ENCODE data around the gene CPED1.
A peak's percentile ranks its signal among the peaks of the same experiment; 100 is the strongest.

Gene CPED1

DNA sequence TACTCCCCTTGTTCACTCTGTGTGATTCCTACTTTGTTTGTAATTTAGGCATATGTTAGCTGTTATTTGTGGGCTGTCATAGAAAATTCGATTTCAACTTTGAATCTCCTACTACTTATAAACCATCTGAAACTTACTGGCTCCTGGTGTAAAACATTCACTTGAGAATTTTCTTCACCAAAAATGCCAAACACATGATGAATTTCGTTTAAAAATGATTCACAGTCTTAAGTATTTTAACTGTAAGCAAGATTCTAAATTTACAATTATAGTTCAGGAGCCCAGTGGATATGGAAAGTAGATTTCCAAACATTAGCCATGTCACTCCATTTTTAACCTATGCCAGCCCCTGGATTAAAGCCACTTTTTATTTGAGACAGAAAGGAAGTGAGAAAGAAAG is 3.1 kb downstream of the CPED1 start:
- TF ChIP-seq, protein P1, sequence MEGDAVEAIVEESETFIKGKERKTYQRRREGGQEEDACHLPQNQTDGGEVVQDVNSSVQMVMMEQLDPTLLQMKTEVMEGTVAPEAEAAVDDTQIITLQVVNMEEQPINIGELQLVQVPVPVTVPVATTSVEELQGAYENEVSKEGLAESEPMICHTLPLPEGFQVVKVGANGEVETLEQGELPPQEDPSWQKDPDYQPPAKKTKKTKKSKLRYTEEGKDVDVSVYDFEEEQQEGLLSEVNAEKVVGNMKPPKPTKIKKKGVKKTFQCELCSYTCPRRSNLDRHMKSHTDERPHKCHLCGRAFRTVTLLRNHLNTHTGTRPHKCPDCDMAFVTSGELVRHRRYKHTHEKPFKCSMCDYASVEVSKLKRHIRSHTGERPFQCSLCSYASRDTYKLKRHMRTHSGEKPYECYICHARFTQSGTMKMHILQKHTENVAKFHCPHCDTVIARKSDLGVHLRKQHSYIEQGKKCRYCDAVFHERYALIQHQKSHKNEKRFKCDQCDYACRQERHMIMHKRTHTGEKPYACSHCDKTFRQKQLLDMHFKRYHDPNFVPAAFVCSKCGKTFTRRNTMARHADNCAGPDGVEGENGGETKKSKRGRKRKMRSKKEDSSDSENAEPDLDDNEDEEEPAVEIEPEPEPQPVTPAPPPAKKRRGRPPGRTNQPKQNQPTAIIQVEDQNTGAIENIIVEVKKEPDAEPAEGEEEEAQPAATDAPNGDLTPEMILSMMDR (IDR thresholded peaks at IDR 0.05; ENCODE audit: low read length, missing control alignments), result no peak
- DNase-seq (ENCODE audit: low read depth), result peak; percentile 57
- H3K4me3 ChIP-seq (replicated peaks; ENCODE audit: low read depth, low read length), result peak overlapping the region; percentile 64

DNA sequence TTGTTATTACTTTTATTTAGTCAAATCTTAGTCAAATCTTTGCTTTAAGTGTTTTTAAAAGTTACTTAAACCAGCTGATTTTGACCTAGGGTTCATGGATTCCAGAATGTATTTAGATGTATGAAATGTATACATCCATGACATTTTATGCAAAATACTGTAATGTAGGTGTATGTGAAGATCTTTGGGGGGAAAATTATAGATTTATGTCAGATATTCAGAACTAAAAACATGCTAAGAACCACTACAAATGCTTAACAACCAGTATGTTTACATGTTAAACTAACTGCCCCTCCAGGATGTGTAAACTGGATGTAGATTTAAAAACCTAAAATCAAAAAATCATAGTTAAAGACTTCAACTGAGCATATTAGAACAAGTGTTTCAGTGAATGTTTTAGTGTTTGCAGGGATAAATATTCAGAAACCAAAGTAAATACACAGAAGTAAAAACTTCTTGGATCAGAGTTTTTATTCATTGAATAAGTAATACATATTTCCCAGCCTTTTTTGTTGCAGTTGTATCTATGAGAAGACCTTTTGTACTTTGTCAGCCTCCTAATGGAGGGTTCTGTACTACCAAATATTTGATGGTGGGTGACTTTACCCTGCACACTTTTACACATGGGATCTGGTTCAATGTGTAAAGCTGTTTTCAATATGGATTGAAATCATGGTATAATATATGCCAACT is 3.9 kb downstream of the CPED1 start:
- DNase-seq (ENCODE audit: low read depth), result no peak
- TF ChIP-seq, protein P1 (IDR thresholded peaks at IDR 0.05; ENCODE audit: low read length, missing control alignments), result no peak
- H3K4me3 ChIP-seq (replicated peaks; ENCODE audit: low read depth, low read length), result peak overlapping the region; percentile 64

DNA sequence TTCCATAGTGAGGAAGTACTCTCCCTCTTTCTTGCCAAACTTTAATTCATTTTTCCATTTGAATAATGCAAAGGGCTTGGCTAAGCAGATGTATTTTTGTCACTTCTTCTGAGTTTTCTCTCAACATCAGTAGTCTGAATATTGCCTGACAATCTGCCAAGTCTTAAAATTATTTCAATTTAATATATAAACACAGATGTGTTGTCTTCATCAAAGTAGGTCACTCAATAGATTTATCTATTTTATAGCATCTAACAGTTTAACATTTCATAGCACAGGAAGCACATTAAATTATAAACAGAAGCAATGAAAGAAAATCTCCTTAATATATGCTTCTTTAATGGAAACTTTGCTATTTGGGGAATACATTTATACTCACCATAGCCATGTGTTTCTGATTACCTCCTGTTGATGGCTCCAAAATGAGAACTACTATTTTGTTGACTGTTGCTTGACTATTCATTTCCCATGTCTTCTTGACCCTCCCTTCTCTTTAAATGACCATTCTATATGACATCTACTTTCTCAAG is 4.5 kb downstream of the CPED1 start:
- H3K4me3 ChIP-seq (replicated peaks; ENCODE audit: low read depth, low read length), result no peak overlapping the region
- TF ChIP-seq, protein P1 (IDR thresholded peaks at IDR 0.05; ENCODE audit: low read length, missing control alignments), result no peak
- no peak for DNase-seq (ENCODE audit: low read depth)

DNA sequence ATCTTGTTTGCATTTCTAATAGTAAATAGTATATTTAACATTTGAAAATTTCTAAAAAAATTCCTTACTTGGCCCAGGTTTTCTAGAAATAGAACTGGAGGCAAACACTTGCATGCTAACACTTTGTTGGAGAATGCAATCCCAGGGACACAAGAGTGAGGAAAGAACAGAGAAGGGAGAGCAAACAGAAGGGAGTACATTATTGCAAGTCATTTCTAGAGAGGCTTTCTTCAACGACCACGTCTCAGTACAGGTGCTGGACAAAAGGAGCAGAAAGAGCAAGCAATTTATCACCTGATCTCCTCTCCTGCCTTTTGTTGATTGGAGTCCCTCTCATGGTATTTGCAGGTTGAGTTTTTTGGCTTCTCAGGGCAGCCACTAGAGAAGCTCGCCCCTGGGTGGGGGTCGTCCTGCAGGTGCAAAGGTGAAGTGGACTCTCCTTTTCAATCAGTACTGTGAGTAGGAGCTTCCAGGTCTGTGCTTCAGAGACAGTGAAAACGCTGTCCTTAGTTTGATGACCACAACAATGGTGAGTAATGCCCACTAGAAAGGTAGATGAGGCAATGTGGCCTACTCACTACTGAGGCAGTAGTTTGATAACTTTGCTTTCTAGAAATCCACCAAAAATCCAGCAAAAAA is 5.2 kb downstream of the CPED1 start:
- DNase-seq (ENCODE audit: low read depth), result peak; percentile 56
- H3K4me3 ChIP-seq (replicated peaks; ENCODE audit: low read depth, low read length), result no peak overlapping the region
- TF ChIP-seq, protein P1 (IDR thresholded peaks at IDR 0.05; ENCODE audit: low read length, missing control alignments), result no peak

DNA sequence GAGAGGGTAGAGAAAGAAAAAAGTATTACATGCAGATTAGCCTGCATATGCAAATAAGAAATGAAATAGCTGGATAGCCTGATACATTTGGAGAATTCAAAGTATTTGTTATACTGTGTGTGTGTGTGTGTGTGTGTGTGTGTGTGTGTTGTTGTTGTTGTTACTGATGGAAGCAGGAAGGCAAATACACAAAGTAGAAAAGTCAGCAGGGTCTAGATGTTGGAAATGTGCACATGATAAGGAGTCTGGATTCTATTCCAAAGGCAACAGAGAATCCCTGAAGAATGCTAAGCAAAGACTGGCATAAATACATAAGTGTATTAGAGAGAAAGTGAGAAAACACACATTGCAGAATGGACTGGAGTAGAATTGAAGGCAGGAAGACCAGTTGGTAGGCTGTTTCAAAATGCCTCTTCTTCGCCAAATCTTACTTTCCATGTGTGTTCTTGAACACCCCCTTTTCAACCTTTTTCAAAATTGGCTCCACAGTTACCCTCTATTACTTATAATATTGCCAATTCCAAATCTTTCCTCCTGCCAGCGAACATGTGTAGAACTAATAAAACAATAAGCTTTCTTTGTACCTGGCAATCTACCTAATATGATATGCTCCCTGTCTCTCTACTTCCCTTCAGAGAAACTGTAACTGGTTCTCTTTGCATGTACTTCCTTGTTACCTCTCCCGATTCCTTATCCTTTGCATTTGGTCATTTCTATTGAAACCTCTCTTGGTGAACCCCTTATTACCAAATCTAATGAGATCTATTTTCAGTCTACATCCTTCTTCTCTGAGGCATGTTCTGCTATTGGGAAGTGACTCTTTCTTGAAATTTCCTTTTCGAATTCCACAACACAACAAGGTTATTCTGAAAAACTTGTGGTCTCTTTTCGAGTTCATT is 6.2 kb downstream of the CPED1 start:
- no peak overlapping the region for H3K4me3 ChIP-seq (replicated peaks; ENCODE audit: low read depth, low read length)
- DNase-seq (ENCODE audit: low read depth), result peak; percentile 10
- TF ChIP-seq, protein P1 (IDR thresholded peaks at IDR 0.05; ENCODE audit: low read length, missing control alignments), result no peak

DNA sequence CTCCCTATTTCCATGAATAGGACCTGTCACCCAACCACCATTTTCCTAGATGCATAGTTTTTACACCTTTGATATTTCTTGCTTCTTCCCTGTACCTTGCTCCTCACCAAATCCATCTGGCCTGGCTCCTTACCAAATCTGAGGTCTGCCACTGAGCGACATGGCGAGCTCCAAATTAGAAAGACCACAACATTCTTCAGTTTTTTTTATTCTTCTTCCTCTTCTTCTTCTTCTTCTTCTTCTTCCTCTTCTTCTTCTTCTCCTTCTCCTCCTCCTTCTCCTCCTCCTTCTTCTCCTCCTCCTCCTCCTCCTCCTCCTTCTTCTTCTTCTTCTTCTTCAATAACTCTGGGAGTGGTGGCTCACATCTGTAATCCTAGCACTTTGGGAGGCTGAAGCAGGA is 7.1 kb downstream of the CPED1 start:
- no peak overlapping the region for H3K4me3 ChIP-seq (replicated peaks; ENCODE audit: low read depth, low read length)
- no peak for DNase-seq (ENCODE audit: low read depth)
- TF ChIP-seq, protein P1 (IDR thresholded peaks at IDR 0.05; ENCODE audit: low read length, missing control alignments), result no peak

All from fibroblast of pulmonary artery (primary cell).